NT2/D1 (cell line): Measurements from ENCODE around the gene TTLL12.

ENCODE experiments used
- DNase-seq: peaks from one replicate; pipeline ENCODE4 v3.0.0-alpha.2; 2011; ENCODE audit warnings: low read depth, low spot score
- H3K27me3 ChIP-seq: 2 replicates; pipeline ENCODE4 v1.6.0; 2011; ENCODE audit warnings: mild to moderate bottlenecking; ENCODE audit not compliant: insufficient read length, insufficient read depth
- H3K36me3 ChIP-seq: 2 replicates; pipeline ENCODE4 v1.6.1; 2011; ENCODE audit warnings: mild to moderate bottlenecking, low read length, mixed read lengths; ENCODE audit not compliant: insufficient read depth, insufficient read length
- H3K4me1 ChIP-seq: 2 replicates; pipeline ENCODE4 v1.5.1; 2011; ENCODE audit not compliant: insufficient read depth, insufficient read length
- H3K4me3 ChIP-seq: 2 replicates; pipeline ENCODE4 v1.5.1; 2011; ENCODE audit warnings: low read depth; ENCODE audit not compliant: insufficient read length
- H3K9ac ChIP-seq: 2 replicates; pipeline ENCODE4 v1.6.0; 2011; ENCODE audit warnings: low read depth; ENCODE audit not compliant: insufficient read length
- H3K9me3 ChIP-seq: 2 replicates; pipeline ENCODE4 v1.5.1; 2011; ENCODE audit warnings: mild to moderate bottlenecking, low read length; ENCODE audit not compliant: insufficient read depth
- SUZ12 ChIP-seq: IDR thresholded peaks from 2 replicates; pipeline ENCODE4 v1.6.1; 2011; ENCODE audit not compliant: insufficient read length, insufficient read depth; ENCODE audit errors: extremely low read depth
- YY1 ChIP-seq: IDR thresholded peaks from 2 replicates; pipeline ENCODE4 v1.6.1; 2011; ENCODE audit not compliant: insufficient read length, insufficient read depth
- ZNF274 ChIP-seq: IDR thresholded peaks from 2 replicates; pipeline ENCODE4 v1.6.1; 2011; ENCODE audit warnings: mild to moderate bottlenecking, low read depth, low read length

The TTLL12 gene

DNA sequence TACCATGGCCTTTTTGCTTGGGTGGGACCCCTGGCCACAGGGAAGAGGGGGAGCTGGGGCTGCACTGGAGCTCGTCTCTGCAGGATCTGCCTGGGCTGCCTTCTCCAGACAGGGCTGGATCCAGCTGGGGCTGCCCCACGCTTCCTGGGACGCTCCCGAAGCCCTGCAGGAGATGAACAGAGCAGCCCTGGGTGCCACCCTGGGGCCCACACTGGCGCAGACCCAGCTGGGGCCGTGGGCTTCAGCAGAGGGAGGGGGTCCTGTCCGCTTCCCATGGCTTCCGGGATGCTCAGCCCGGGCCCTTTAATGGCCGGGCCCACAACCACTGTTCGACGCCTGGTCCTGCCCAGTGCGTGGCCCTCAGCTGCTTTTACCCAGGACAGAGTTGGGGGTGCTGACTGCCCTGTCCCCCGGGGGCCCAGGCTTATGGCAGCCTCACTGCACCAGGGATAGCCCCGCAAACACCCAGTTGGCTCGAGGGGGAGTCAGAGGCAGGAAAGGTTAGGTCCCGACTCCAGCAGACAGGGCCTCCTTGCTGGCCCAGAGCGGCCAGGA, 23.6 kb downstream of the TTLL12 start:
- DNase-seq = no peak
- no peak for TF ChIP-seq SUZ12
- TF ChIP-seq ZNF274 = no peak
- no peak for TF ChIP-seq YY1
- Histone ChIP-seq H3K27me3 (no peaks in the 10 kb centered on the region), H3K9ac (no peak overlapping the region), H3K36me3 (peaks cover 24% of the 10 kb centered on the region), H3K9me3 (no peaks in the 10 kb centered on the region), H3K4me1 (peaks cover 3% of the 10 kb centered on the region), H3K4me3 (no peak overlapping the region)

- Histone ChIP-seq H3K9me3 (no peaks in the 10 kb centered on the region), H3K36me3 (peaks cover 17% of the 10 kb centered on the region)
- no peak for DNase-seq
These were observed 24.4 kb downstream of the TTLL12 start for GRCh38 chr22:43162412-43163150.

GRCh38 chr22:43160497-43161126, 26.3 kb downstream of the TTLL12 start:
- Histone ChIP-seq H3K4me1 (peaks cover 6% of the 10 kb centered on the region), H3K9ac (no peak overlapping the region), H3K4me3 (no peak overlapping the region), H3K36me3 (peaks cover 5% of the 10 kb centered on the region), H3K27me3 (no peaks in the 10 kb centered on the region), H3K9me3 (no peaks in the 10 kb centered on the region)
- no peak for TF ChIP-seq SUZ12
- TF ChIP-seq ZNF274 = no peak
- no peak for TF ChIP-seq YY1
- no peak for DNase-seq

More at GRCh38 chr22:43162412-43163150, 24.4 kb downstream of the TTLL12 start:
- H3K4me1 ChIP-seq = peaks cover 6% of the 10 kb centered on the region
- H3K27me3 ChIP-seq = no peaks in the 10 kb centered on the region
- TF ChIP-seq YY1 = no peak
- no peak for TF ChIP-seq ZNF274
- no peak for TF ChIP-seq SUZ12
- H3K9ac ChIP-seq = no peak overlapping the region
- H3K4me3 ChIP-seq = no peak overlapping the region

DNA sequence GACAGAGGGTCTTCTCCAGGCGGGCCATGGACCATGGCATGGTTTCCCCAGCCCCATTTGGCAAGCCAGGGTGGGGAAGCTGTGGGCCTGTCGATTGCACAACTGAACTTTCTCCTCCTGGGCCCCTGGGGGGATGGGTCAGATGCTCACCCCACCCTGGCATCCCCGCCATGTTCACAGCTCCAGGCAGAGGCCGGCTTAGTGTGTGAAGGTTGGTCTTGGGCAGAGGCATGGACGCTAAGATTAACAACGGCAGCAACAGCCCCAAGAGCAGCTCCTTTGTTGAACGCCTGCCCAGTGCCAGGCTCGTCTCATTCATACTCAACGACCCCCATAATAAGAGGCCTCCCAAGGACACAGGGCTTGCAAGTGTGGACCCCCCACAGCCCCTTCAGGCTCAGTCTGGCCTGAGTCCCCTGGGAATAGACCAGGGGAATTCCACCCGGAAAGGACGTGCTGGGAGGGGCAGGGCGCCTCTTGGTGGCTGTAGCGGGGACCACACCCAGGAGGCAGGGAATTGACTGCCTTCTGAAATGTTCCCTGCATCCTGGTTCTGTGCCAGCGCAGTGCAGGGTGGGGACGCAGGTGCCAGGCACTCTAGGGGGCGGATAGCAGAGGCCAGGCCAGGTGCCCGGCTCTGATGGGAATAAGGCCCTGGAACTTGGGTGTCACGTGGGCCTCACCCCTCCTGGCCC, 27.3 kb downstream of the TTLL12 start:
- H3K27me3 ChIP-seq = no peaks in the 10 kb centered on the region
- peaks cover 5% of the 10 kb centered on the region for H3K36me3 ChIP-seq
- H3K9ac ChIP-seq = no peak overlapping the region
- peaks cover 6% of the 10 kb centered on the region for H3K4me1 ChIP-seq
- TF ChIP-seq SUZ12 = no peak
- no peak for TF ChIP-seq YY1
- TF ChIP-seq ZNF274 = no peak
- no peak overlapping the region for H3K4me3 ChIP-seq
- no peak for DNase-seq
- no peaks in the 10 kb centered on the region for H3K9me3 ChIP-seq

DNA sequence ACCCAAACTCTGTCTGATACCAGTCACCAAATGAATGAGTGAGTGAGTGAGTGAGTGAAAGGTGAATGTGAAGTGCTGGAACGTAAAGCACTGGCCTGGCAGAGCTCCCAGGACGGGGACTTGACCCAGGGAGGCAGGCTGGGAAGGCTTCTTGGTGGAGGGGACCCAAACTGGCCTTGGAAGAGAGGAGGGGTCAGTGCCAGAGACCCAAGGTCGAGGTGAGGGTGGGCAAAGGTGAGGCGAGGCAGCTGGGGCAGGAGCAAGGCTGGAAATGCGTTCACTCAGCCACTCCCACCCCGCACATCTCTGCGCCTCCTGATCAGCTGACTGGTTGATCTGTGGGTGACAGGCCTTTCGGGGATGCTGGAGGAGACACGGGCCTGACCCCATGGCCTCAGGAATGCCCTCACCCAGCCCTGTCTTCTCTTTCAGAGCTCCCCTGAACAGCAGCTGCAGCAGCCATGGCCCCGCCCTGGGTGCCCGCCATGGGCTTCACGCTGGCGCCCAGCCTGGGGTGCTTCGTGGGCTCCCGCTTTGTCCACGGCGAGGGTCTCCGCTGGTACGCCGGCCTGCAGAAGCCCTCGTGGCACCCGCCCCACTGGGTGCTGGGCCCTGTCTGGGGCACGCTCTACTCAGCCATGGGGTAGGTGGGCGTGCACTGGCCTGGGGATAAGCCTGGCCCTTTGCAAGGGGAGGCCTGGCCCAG, 28.0 kb downstream of the TTLL12 start:
- Histone ChIP-seq H3K9ac (peak overlapping the region; percentile 17), H3K27me3 (no peaks in the 10 kb centered on the region), H3K9me3 (no peaks in the 10 kb centered on the region), H3K4me3 (no peak overlapping the region), H3K36me3 (peaks cover 5% of the 10 kb centered on the region), H3K4me1 (peaks cover 6% of the 10 kb centered on the region)
- TF ChIP-seq YY1 = no peak
- no peak for TF ChIP-seq SUZ12
- TF ChIP-seq ZNF274 = no peak
- no peak for DNase-seq

DNA sequence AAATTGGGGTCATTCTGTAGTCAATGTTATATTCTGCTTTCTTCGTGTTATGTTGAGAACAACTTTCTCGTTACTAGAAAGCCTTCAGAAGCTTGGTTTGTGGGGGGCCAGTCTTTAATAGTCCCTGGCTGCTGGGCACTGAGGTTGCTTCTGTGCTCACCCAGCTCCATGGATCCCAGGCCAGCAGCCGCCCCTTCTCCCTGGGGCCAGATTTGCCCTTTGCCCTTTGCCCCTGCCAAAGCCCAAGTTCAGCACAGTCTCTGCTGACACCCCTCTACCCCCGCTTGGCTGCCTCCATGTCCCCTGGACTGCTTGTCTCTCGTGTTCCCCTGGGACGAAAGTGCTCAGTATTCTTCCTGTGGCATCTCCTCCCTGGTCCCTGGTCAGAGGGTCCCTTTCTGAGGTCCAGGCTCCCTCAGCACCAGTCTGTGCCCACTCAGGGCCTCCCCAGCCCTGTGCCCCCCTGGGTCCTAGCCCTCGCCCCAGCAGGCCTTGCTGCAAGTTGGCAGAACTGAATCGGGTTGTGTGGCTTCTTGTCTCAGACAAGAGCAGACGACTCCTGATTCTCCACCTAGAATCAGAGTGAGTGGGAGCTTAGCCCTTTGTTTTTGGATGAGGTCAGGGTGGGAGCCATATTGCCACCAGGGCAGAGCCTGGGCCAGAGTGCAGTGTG, 28.9 kb downstream of the TTLL12 start:
- H3K9me3 ChIP-seq = no peaks in the 10 kb centered on the region
- no peaks in the 10 kb centered on the region for H3K27me3 ChIP-seq
- H3K9ac ChIP-seq = no peak overlapping the region
- peaks cover 6% of the 10 kb centered on the region for H3K4me1 ChIP-seq
- DNase-seq = no peak
- peaks cover 5% of the 10 kb centered on the region for H3K36me3 ChIP-seq
- TF ChIP-seq ZNF274 (no peak), YY1 (no peak)
- no peak overlapping the region for H3K4me3 ChIP-seq
